HG03354 (cell line): ENCODE data around the gene SWSAP1.
"Not testable (repeated sequence)": the region's sequence is repeated elsewhere in the genome, so short reads cannot be mapped to it uniquely, and the experiment has no call there.

Source experiments
- ATAC-seq: cut with Tn5 transposase; IDR thresholded peaks from one replicate; pipeline ENCODE4 v1.9.1; 2021; ENCODE audit warnings: mild to moderate bottlenecking; ENCODE audit not compliant: unreplicated experiment, poor library complexity, severe bottlenecking

SWSAP1 gene, protein sequence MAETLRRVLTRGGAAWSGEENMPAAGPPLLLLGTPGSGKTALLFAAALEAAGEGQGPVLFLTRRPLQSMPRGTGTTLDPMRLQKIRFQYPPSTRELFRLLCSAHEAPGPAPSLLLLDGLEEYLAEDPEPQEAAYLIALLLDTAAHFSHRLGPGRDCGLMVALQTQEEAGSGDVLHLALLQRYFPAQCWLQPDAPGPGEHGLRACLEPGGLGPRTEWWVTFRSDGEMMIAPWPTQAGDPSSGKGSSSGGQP

DNA sequence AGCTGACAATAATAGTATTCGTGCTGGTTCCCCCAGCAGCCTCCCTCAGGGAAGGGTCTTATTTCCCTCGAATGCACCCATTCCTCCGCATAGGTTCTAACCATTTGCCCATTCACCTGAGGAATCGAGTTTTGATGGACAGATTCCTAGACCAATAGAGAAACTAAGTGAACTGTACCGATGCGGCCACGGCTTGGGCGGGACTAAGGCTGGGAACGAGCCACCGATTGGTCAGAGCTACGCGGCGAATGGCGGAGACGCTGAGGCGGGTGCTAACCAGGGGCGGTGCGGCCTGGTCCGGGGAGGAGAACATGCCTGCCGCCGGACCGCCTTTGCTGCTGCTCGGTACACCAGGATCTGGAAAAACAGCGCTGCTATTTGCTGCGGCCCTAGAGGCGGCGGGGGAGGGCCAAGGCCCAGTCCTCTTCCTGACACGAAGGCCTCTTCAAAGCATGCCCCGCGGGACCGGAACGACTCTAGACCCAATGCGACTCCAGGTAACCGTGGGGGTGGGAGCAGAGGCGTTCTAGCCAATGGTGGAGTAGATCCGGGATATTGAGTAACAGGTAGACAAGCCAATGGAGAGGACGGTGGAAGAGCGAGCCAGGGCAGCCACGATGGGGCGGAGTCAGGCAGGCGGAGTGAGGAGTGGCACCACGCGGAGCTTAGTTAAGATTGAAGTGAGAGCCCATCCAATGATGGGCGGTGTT, at the start of gene SWSAP1:
TSS of gene SWSAP1 (plus strand) at position 234 of the 710 bp plus-strand sequence. CDS start at position 249, 15 bp downstream.
- ATAC-seq = peak; percentile 85

DNA sequence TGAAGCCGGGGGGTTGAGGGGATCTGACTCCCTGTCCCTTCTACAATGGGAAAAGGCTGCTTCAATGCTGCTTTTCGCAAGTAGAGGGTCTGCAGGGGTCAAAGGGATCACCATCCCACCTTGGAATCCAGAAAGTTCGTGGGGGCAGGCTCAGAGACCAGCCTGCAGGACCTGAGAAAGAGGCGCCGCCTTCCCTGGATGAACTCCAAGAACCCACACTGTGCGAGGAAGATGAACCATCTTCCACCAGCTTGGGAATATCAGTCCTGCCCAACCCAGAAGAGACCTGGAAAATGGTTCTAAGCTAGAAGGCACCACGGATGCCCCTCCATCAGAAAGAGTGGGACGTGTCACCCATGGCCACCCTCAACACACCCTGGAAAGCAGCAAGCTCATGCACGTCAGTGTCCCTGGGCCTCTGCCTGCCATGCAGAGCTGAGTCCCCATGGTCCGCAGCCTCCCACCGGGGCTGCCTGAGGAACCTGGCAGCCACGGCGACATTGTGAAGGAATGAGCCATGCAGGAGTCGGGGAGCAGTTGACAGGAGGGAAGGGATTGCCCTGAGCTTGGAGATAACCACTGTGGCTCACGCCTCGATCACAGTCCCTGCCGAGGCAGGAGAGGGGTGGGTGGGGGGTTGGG, 49.6 kb upstream of the SWSAP1 start:
- ATAC-seq = no peak

DNA sequence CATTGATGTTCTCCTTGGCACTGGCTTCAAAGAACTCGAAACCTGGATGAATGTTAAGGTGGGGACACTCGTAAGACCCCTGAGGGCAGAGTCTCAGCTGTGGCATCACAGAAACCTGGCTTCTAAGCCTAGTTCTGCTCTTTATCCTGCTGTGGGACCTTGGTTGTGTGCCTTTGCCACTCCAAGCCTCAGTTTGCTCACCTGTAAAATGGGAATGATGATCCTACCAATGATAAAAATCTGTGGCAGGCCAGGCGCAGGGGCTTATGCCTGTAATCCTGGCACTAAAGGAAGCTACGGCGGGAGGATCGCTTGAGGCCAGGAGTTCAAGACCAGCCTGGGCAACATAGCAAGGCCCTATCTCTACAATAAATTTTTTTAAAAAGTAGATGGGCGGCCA, 48.9 kb upstream of the SWSAP1 start:
- no peak for ATAC-seq

GRCh38 chr19:11330127-11330526, 44.3 kb upstream of the SWSAP1 start:
- ATAC-seq = no peak

DNA sequence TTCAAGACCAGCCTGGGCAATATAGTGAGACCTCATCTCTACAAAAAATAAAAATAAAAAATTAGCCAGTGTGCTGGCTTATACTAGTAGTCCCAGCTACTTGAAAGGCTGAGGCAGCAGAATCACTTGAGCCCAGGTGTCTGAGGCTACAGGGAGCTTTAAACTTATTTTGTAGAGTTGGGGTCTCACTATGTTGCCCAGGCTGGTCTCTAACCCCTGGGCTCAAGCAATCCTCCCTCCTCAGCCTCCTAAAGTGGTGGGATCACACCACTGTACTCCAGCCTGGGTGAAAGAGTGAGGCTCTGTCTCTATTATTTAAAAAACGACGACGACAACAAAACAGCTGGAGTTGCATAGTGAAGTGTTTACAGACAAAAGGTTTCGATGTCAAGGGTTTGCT, 43.0 kb upstream of the SWSAP1 start:
- no peak for ATAC-seq

DNA sequence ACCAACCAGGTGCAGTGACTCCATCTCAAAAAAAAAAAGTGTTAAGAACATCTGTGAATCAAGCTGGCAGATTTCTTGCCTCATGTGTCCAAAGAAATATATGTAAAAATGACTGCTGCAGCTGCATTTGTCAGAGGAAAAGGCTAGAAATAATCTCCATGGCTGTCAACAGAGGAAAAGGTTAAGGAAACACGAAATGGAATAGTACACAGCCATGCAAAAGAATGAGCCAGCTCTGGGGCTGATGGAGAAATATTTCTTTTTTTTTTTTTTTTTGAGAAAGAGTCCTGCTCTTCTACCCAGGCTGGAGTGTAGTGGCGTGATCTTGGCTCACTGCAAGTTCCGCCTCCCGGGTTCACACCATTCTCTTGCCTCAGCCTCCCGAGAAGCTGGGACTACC, 41.6 kb upstream of the SWSAP1 start:
- ATAC-seq = no peak

- ATAC-seq = not testable (repeated sequence)
Measured at GRCh38 chr19:11333838-11334237, 40.6 kb upstream of the SWSAP1 start.

DNA sequence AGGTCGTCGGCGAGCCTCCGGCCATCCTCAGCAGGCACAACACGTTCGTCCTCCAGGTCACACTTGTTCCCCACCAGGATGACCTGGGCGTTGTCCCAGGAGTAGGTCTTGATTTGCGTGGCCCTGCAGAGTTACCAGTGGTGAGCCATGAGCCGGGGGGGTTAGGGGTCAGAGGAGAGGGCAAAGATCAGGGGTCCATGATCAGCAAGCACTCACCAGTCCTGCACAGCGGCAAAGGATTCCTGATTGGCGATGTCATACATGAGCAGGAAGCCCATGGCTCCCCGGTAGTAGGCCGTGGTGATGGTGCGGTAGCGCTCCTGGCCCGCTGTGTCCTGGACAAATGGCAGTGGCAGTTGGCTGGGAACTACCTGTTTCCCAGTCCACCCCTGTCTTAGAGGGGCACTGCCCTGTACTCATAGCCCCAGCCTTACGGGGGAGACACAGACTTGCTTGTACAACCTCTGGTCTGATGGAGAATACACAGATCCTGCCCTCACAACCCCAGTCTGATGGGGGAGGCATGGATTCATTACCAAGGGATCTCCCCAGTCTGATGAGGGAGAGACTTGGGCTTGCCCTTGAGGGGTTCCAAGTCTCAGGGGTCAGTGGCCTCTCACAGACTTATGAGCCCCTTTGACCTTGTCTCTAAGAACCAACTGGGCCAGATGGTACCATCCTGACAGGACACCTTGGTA, 38.9 kb upstream of the SWSAP1 start:
- no peak for ATAC-seq

DNA sequence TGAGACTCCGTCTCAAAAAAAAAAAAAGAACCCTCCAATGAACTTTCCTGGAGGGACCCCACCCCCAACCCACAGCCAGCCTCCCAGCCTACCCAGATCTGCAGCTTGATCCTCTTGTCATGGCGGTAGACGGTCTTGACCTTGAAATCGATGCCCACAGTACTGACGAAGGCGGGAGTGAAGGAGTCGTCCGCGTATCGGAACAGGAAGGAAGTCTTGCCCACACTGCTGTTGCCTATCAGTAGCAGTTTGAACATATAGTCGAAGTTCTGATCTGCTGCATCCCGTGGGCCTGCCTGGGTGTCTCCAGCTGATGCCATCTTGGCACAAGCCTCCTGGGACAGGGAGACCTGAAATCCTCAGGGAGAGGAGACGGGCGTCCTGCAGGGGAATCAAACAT, 37.4 kb upstream of the SWSAP1 start:
- ATAC-seq = no peak

- ATAC-seq = no peak
Measured at GRCh38 chr19:11338121-11338520, 36.3 kb upstream of the SWSAP1 start.

DNA sequence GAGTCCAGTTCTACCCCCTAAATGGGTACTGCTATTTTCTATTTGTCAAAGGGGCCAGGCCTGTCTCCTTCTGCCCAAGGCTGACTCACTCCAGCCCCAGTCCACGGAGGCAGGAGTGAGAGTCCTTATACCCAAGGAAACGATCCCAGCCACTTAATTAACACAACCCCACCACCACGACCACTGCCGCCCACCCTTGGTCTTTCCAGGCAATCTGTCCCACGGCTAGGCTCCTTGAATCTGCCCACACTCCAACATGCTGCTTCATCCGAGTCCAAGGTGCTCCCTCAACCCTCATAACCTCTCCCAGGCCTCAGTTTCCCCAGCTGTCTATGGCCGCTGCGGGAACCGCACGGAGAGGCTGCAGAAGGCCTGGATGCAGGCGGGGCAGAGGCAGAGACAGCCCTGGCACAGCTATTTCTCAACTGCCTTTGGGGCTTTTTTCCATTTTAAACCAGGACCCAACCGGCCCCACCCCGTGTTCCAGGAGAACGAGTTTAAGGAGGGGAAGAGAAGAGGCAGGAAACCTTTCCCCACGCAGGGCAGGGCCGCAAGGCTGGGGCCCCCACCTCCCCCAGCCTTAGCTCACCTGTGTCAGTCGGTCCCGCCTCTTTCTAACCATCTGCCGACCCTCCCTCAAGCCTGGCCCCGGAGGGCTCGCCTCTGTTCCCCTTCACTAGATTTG, 35.8 kb upstream of the SWSAP1 start:
- no peak for ATAC-seq

GRCh38 chr19:11339254-11340098, 35.0 kb upstream of the SWSAP1 start, which contains the start of gene RAB3D:
Gene RAB3D (minus strand): TSS chr19:11339657. CDS start chr19:11337399, 2,258 bp downstream.
- peak; percentile 56 for ATAC-seq

- not testable (repeated sequence) for ATAC-seq
Measured at GRCh38 chr19:11340099-11340467, 34.4 kb upstream of the SWSAP1 start.

DNA sequence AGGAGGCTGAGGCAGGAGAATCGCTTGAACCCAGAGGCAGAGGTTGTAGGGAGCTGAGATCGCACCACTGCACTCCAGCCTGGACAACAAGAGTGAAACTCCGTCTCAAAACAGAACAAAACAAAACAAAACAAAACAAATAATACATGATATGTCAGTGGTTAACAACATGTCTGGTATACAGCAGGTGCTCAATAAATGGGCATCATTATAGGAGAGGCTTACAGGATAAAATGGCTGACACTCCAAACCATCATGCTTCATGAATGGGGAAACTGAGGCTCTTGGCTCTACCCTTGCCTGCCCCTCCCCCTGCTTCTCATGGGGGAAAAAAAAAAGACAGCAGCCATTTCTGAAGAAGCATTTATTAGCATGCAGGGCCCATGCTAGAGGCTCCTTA, 32.0 kb upstream of the SWSAP1 start:
- ATAC-seq = no peak

- no peak for ATAC-seq
Measured at GRCh38 chr19:11345122-11345803, 29.2 kb upstream of the SWSAP1 start.

DNA sequence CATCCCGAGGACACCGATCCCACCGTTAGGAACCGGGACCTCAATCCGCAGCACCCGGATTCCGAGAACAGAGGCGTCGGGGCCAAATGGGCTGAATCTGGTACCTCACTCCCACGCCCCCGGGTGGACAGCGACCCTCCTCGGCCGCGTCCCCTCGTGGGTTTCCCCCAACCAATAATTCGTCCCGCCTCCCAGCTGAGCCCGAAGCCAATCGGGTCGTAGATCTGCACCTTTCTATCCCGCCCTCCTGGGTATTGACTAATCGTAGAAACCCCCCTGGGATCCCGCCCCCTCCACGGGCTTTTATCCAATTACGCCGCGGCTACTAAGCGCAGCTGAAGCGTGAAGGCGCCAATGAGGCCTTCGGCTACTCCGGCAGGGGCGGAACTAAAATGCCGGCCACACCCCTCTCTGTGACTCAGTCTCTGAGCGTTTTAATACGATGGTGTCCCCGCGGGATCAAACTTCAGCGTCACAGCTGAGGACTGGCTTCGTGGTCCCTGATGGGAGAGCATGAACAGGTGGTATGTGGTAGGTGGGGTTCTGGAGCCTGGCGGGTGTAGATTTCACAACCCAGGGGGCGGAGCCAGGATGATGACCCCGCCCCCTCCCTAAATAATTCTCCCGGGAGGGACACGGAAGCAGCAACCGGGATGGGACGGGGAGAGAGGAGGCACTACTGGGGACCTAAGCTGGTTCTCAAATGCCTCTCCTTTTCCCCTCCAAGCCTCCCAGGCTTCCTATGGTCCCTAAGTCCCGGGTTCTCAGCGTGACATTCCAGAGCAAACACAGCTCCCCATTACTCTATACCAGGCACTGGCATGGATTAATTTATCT, 28.1 kb upstream of the SWSAP1 start, which contains the start of the genes CCDC159 and TMEM205:
TSS of gene CCDC159 (plus strand) at position 416 of the 837 bp plus-strand sequence. CDS start at position 504, 88 bp downstream.
TSS of gene TMEM205 (minus strand) at position 165 of the 837 bp plus-strand sequence. CDS start 649 bp downstream, outside the sequence.
- ATAC-seq = peak; percentile 90

- ATAC-seq = no peak
Measured at GRCh38 chr19:11347546-11348039, 26.9 kb upstream of the SWSAP1 start.
